G401.6 (cell line): ENCODE measurements around the gene KHNYN.
"Not testable (repeated sequence)": the region's sequence is repeated elsewhere in the genome, so short reads cannot be mapped to it uniquely, and the experiment has no call there.

Source experiments
- FAIRE-seq: peaks from 2 replicates; lab custom pipeline; 2012; peaks lifted over from hg19 to GRCh38; lab: Jason Lieb, UNC

Gene KHNYN

DNA sequence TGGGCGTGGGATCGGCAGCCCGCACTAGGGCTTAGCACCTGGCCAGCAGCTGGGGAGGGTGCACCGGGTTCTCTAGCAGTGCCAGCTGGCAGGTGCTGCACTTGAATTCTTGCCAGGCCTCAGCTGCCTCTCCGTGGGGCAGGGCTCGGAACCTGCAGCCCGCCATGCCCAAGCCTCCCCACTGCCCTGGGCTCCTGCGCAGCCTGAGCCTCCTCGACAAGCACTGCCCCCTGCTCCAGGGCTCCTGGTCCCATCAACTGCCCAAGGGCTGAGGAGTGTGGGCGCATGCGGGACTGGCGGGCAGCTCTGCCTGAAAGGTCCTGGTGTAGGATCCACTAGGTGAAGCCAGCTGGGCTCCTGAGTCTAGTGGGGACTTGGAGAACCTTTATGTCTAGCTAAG, 43.5 kb downstream of the KHNYN start:
- no peak for FAIRE-seq

DNA sequence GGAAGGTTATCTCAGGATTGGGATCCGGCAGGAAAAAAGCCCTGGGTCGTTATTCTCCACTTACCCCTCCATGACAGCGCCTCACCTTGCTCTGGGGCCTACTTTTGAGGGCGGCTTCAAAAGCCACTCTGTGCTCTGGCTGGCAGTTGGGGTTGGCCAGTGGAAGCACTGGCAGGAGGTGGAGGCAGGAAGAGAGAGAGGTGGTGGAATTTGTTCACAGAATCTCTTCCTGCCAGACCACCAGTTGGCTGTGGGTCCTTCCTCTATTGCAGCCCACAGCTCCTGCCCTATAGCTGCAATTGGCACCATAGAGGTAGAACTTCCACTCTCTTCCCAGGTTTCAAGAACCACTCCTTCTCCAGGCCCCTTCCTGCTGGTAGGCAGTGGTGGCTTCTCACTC, 45.5 kb downstream of the KHNYN start:
- no peak for FAIRE-seq

DNA sequence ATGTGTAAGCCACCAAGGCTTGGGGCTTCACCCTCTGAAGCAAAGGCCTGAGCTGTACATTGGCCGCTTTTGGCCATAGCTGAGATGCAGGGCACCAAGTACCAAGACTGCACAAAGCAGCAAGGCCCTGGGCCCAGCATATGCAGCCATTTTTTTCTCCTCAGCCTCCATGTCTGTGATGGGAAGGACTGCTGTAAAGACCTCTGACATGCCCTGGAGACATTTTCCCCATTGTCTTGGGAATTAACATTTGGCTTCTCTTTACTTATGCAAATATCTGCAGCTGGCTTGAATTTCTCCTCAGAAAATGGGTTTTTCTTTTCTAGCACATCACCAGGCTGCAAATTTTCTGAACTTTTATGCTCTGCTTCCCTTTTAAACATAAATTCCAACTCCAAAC, 50.2 kb downstream of the KHNYN start:
- FAIRE-seq, result not testable (repeated sequence)

DNA sequence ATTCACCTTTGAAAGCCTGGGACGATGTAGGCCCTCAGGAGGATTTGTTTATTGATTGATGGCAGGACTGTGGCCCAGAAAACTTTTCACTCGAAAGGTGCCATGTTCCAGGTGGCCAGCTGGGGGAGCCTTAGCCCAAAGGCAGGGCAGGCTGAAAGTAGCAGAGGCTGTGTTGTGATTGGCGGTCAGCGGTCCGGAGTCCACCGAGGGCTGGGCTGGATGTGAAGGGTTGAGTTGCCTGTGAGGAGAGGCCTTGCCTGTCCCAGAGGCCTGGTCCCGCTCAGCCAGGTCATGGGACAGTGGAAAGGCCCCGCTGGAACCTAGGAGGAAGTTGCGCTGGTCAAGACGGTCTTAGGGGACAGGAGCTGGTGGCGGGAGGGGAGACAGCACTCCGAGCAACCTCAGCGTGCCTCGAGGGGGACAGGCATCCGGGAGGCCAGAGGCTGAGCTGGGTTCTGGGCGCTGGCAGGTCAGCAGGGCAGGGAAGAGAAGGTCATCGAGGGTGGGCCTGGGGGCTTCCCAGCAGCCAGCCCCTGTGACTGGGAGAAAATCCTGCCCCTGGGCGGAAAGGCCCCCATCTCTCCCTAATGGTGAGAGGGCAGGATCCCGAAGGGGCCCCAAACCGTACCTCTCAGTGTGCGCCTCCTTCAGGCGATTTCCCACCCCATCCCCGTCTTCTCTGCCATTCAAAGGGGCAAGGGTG, 52.0 kb downstream of the KHNYN start:
- no peak for FAIRE-seq

DNA sequence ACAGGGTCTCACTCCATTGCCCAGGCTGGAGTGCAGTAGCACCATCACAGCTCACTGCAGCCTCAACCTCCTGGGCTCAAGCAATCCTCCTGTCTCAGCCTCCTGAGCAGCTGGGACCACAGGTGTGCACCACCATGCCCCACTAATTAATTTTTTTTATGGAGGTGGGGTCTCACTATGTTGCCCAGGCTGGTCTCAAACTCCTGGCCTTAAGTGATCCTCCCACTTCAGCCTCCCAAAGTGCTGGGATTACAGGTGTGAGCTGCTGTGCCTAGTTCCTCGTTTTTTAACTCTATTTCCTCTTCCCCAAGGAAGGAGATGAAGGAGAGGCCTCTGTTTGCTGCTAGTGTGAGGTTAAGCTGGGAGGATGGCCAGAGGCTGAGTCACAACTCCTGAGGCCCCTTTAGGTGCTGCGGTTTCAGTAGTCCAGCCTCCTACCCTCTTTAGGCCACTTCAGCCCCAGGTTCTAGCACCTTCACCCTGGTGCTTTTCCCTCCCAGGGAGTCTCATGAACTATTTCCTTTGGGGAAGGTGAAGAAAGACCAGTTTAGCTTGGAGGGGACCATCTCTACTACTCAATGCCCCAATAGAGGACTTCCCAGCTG, 53.0 kb downstream of the KHNYN start:
- FAIRE-seq, result not testable (repeated sequence)

DNA sequence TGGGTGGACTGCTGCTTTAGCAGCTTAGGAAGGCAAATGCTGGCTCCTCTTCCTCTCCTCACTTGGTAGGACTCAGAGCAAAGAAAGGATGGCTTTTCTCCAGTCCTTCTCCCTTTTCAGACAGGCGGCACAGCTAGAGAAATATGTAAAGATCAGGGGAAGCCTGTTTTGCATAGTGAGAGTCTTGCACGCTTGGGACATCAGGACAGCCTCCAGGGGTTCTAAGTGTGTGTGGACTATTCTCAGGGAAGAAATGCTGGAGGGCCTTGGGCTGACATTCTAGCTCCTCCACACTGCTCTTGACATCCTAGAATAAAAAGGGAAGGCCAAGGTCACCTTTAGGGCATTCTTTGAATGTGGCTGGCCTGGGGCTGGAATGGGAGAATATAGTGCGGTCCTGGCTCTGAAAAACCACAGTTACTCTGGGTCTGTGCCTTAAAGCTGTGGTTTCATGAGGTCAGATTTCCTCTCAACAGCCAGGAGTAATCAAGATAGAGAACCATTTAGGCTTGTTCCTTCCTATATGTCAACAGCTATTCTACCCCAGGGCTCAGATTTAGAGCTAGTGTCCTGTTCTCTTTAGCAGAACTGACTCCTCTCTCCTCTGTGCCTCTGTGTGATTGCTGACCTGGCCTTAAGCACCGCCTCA, 54.0 kb downstream of the KHNYN start:
- FAIRE-seq, result no peak
